ENCODE measurements around the gene SPATA32. TPM values are rescaled to one million over a fixed set of nuclear protein-coding genes. Genes with fewer than 3 reads are reported as not detected.

Gene SPATA32
- total and polyA plus RNA-seq, 2 experiments from 2014 or later, result not detected

DNA sequence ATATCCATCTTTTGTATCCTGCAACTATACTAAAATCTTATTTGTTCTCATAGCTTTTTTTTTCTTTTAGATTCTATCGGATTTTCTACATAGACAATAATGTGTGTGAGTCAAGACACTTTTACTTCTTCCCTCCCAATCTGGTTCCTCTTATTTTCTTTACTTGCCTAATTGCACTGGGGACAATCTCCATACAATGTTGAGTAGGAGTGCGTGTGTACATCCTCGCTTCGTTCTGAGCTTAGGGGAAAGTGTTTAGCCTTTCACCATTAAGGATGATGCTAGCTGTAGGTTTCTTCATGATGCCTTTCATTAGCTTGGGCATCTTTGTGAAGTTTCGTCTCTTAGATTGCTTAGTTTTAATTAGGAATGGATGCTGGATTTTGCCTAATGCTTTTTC is 2.9 kb downstream of the SPATA32 start:
- Histone ChIP-seq H3K79me2 (replicated peaks; ENCODE audit: insufficient read depth) (no peaks in the 10 kb centered on the region), H3K27ac (ENCODE audit: low read depth) (no peak overlapping the region), H3K4me3 (no peak overlapping the region), H3K27me3 (ENCODE audit: insufficient read depth) (peaks cover 11% of the 10 kb centered on the region), H2AFZ (no peak overlapping the region), H3K4me2 (no peak overlapping the region), H3K9me2 (ENCODE audit: insufficient read depth) (no peaks in the 10 kb centered on the region; the same call in 1 of the 2 replicates), H3F3A (replicated peaks; ENCODE audit: low read depth) (0 out of 2 replicates have a peak, but pooled peaks cover 3% of the 10 kb centered on the region), H4K20me1 (replicated peaks; ENCODE audit: insufficient read depth) (no peaks in the 10 kb centered on the region; the same call in 1 of the 2 replicates), H3K4me1 (ENCODE audit: insufficient read depth) (peaks cover 26% of the 10 kb centered on the region; the same call in 1 of the 2 replicates), H3K36me3 (ENCODE audit: insufficient read depth) (no peaks in the 10 kb centered on the region)
- H3K27ac Mint-ChIP-seq, result no peak overlapping the region
- TF ChIP-seq, protein P1, sequence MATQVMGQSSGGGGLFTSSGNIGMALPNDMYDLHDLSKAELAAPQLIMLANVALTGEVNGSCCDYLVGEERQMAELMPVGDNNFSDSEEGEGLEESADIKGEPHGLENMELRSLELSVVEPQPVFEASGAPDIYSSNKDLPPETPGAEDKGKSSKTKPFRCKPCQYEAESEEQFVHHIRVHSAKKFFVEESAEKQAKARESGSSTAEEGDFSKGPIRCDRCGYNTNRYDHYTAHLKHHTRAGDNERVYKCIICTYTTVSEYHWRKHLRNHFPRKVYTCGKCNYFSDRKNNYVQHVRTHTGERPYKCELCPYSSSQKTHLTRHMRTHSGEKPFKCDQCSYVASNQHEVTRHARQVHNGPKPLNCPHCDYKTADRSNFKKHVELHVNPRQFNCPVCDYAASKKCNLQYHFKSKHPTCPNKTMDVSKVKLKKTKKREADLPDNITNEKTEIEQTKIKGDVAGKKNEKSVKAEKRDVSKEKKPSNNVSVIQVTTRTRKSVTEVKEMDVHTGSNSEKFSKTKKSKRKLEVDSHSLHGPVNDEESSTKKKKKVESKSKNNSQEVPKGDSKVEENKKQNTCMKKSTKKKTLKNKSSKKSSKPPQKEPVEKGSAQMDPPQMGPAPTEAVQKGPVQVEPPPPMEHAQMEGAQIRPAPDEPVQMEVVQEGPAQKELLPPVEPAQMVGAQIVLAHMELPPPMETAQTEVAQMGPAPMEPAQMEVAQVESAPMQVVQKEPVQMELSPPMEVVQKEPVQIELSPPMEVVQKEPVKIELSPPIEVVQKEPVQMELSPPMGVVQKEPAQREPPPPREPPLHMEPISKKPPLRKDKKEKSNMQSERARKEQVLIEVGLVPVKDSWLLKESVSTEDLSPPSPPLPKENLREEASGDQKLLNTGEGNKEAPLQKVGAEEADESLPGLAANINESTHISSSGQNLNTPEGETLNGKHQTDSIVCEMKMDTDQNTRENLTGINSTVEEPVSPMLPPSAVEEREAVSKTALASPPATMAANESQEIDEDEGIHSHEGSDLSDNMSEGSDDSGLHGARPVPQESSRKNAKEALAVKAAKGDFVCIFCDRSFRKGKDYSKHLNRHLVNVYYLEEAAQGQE (IDR thresholded peaks at IDR 0.05; ENCODE audit: unreplicated experiment), result no peak
- TF ChIP-seq NANOG (IDR thresholded peaks at IDR 0.05; ENCODE audit: borderline replicate concordance) (no peak), JUNB (IDR thresholded peaks at IDR 0.05; ENCODE audit: unreplicated experiment) (no peak)
- peaks cover 33% of the 10 kb centered on the region for H3K4me1 Mint-ChIP-seq
- no peaks in the 10 kb centered on the region; the same call in 2 of the 3 replicates for H3K36me3 Mint-ChIP-seq (ENCODE audit: low read depth)
- DNase-seq (ENCODE audit: low spot score) (no peak), ATAC-seq (no peak)
- no peaks in the 10 kb centered on the region for H3K9me3 Mint-ChIP-seq
- peaks cover 33% of the 10 kb centered on the region for H3K27me3 Mint-ChIP-seq (ENCODE audit: insufficient read depth, low read depth, poor library complexity)
- H3K4me3 Mint-ChIP-seq, result no peak overlapping the region

DNA sequence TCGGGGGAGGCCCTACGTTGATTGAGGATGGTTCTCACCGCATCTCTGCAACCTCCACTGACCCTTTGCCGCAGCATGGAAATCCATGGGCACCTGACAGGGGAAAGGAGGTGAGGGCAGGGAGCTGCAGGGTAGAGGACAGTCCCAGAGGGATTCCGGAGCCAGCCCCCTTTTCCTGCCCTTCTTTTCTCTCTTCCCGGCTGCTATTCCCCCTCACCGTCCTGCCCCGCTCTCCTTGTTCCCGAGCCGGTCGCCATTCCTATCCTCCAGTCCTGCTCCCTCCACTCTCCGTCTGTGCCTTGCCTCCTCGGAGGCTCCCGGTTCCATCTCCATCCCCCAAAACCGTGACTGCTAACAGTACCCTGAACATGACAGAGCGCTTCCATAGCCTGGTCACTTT is 4.8 kb downstream of the SPATA32 start:
- H3K4me1 ChIP-seq (ENCODE audit: insufficient read depth), result peaks cover 20% of the 10 kb centered on the region; the same call in 1 of the 2 replicates
- H3K4me3 ChIP-seq, result no peak overlapping the region
- ATAC-seq (peak; percentile 2; the same call in 2 of the 3 replicates), DNase-seq (ENCODE audit: low spot score) (no peak)
- TF ChIP-seq STAT1 (IDR thresholded peaks at IDR 0.05; ENCODE audit: unreplicated experiment), result no peak
- TF ChIP-seq, protein P1 (IDR thresholded peaks at IDR 0.05; ENCODE audit: unreplicated experiment), result no peak
- TF ChIP-seq EZH2phosphoT487 (IDR thresholded peaks at IDR 0.05; ENCODE audit: unreplicated experiment), result no peak
- TF ChIP-seq POLR2AphosphoS5 (IDR thresholded peaks at IDR 0.05; ENCODE audit: low read depth), result no peak
- TF ChIP-seq, protein P2, sequence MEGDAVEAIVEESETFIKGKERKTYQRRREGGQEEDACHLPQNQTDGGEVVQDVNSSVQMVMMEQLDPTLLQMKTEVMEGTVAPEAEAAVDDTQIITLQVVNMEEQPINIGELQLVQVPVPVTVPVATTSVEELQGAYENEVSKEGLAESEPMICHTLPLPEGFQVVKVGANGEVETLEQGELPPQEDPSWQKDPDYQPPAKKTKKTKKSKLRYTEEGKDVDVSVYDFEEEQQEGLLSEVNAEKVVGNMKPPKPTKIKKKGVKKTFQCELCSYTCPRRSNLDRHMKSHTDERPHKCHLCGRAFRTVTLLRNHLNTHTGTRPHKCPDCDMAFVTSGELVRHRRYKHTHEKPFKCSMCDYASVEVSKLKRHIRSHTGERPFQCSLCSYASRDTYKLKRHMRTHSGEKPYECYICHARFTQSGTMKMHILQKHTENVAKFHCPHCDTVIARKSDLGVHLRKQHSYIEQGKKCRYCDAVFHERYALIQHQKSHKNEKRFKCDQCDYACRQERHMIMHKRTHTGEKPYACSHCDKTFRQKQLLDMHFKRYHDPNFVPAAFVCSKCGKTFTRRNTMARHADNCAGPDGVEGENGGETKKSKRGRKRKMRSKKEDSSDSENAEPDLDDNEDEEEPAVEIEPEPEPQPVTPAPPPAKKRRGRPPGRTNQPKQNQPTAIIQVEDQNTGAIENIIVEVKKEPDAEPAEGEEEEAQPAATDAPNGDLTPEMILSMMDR (conservative IDR thresholded peaks at IDR 0.05; ENCODE audit: low read depth in 2 of 2), result no peak
- H3K79me2 ChIP-seq (replicated peaks; ENCODE audit: insufficient read depth), result no peaks in the 10 kb centered on the region
- Mint-ChIP-seq H3K27me3 (ENCODE audit: insufficient read depth, low read depth, poor library complexity) (peaks cover 37% of the 10 kb centered on the region), H3K27ac (no peak overlapping the region), H3K4me3 (peak overlapping the region; percentile 2; the same call in 1 of the 3 replicates), H3K4me1 (peaks cover 27% of the 10 kb centered on the region), H3K36me3 (ENCODE audit: low read depth) (peaks cover 3% of the 10 kb centered on the region; the same call in 1 of the 3 replicates), H3K9me3 (no peaks in the 10 kb centered on the region; the same call in 2 of the 3 replicates)
- H3F3A ChIP-seq (replicated peaks; ENCODE audit: low read depth), result 0 out of 2 replicates have a peak, but pooled peaks cover 3% of the 10 kb centered on the region
- no peaks in the 10 kb centered on the region for H4K20me1 ChIP-seq (replicated peaks; ENCODE audit: insufficient read depth)
- H3K4me2 ChIP-seq, result peak overlapping the region; percentile 64; the same call in 1 of the 2 replicates
- H3K27ac ChIP-seq (ENCODE audit: low read depth), result no peak overlapping the region
- no peak overlapping the region for H2AFZ ChIP-seq
- H3K27me3 ChIP-seq (ENCODE audit: insufficient read depth), result peaks cover 11% of the 10 kb centered on the region
- H3K9me2 ChIP-seq (ENCODE audit: insufficient read depth), result no peaks in the 10 kb centered on the region; the same call in 1 of the 2 replicates
- H3K36me3 ChIP-seq (ENCODE audit: insufficient read depth), result no peaks in the 10 kb centered on the region
